BE2C (cell line): Measurements from ENCODE around the gene COL6A3.
A peak's percentile ranks its signal among the peaks of the same experiment; 100 is the strongest.

Experiments used
- DNase-seq: peaks from one replicate; pipeline ENCODE4 v3.0.0-alpha.2; 2020
- H3K27me3 ChIP-seq: fragments of 250-450 bp; sonication (Bioruptor Pico); 2 replicates; pipeline ENCODE4 v1.5.1; 2020; ENCODE audit warnings: mild to moderate bottlenecking
- H3K36me3 ChIP-seq: fragments of 250-450 bp; sonication (Bioruptor Pico); 2 replicates; pipeline ENCODE4 v1.5.1; 2020; ENCODE audit warnings: mild to moderate bottlenecking
- H3K4me1 ChIP-seq: fragments of 250-450 bp; sonication (Bioruptor Pico); 2 replicates; pipeline ENCODE4 v1.5.1; 2020
- H3K4me3 ChIP-seq: 2 replicates; pipeline ENCODE4 v1.5.1; 2011; ENCODE audit warnings: low read depth, low read length
- H3K9me3 ChIP-seq: fragments of 250-450 bp; sonication (Bioruptor Pico); 2 replicates; pipeline ENCODE4 v1.5.1; 2020
- CTCF ChIP-seq: IDR thresholded peaks from 2 replicates; pipeline ENCODE4 v1.5.1; 2012; ENCODE audit warnings: mild to moderate bottlenecking, low read depth, low read length

COL6A3 gene

GRCh38 chr2:237280939-237281338 is 133.0 kb downstream of the COL6A3 start:
- TF ChIP-seq CTCF, result no peak
- Histone ChIP-seq H3K27me3 (no peaks in the 10 kb centered on the region), H3K36me3 (no peaks in the 10 kb centered on the region), H3K9me3 (no peaks in the 10 kb centered on the region; the same call in 1 of the 2 replicates), H3K4me3 (no peak overlapping the region), H3K4me1 (peaks cover 22% of the 10 kb centered on the region)
- DNase-seq, result no peak

- Histone ChIP-seq H3K4me3 (no peak overlapping the region), H3K4me1 (peaks cover 22% of the 10 kb centered on the region), H3K36me3 (no peaks in the 10 kb centered on the region), H3K27me3 (no peaks in the 10 kb centered on the region), H3K9me3 (no peaks in the 10 kb centered on the region; the same call in 1 of the 2 replicates)
- DNase-seq, result no peak
- TF ChIP-seq CTCF, result no peak
Measured at GRCh38 chr2:237280229-237280628, 133.7 kb downstream of the COL6A3 start.

- H3K36me3 ChIP-seq, result no peaks in the 10 kb centered on the region
- H3K27me3 ChIP-seq, result no peaks in the 10 kb centered on the region
- H3K9me3 ChIP-seq, result no peaks in the 10 kb centered on the region; the same call in 1 of the 2 replicates
- H3K4me3 ChIP-seq, result no peak overlapping the region
- TF ChIP-seq CTCF, result no peak
- H3K4me1 ChIP-seq, result peaks cover 22% of the 10 kb centered on the region
- peak; percentile 22 for DNase-seq
Measured at GRCh38 chr2:237279012-237279768, 134.8 kb downstream of the COL6A3 start.

- H3K4me3 ChIP-seq, result peak overlapping the region; percentile 39
- no peak for TF ChIP-seq CTCF
- H3K36me3 ChIP-seq, result no peaks in the 10 kb centered on the region
- H3K9me3 ChIP-seq, result no peaks in the 10 kb centered on the region; the same call in 1 of the 2 replicates
- H3K27me3 ChIP-seq, result no peaks in the 10 kb centered on the region
- DNase-seq, result peak; percentile 60
- H3K4me1 ChIP-seq, result peaks cover 22% of the 10 kb centered on the region
Measured at GRCh38 chr2:237278568-237278967, 135.4 kb downstream of the COL6A3 start.

- no peaks in the 10 kb centered on the region for H3K27me3 ChIP-seq
- no peaks in the 10 kb centered on the region; the same call in 1 of the 2 replicates for H3K9me3 ChIP-seq
- no peak for DNase-seq
- H3K4me1 ChIP-seq, result peaks cover 22% of the 10 kb centered on the region
- no peaks in the 10 kb centered on the region for H3K36me3 ChIP-seq
- TF ChIP-seq CTCF, result no peak
- H3K4me3 ChIP-seq, result no peak overlapping the region
Measured at GRCh38 chr2:237276716-237277490, 137.1 kb downstream of the COL6A3 start.
